ENCODE measurements around the gene ATF3.

GRCh38 chr1:212593821-212594251 is 14.7 kb upstream of the ATF3 start:
- no peak for TF ChIP-seq CTCF (IDR thresholded peaks at IDR 0.05)
- no peak for TF ChIP-seq POLR2AphosphoS5 (IDR thresholded peaks at IDR 0.05)
- TF ChIP-seq POLR2A (IDR thresholded peaks at IDR 0.05) = no peak
